Neural progenitor cell (in vitro differentiated cells): ENCODE measurements around the gene COL8A1.

Source experiments
- EZH2 ChIP-seq: fragments of 200-600 bp; sonication (generic); IDR thresholded peaks from 2 replicates; pipeline ENCODE4 v1.6.1; 2017; ENCODE audit warnings: antibody characterized with exemption, mild to moderate bottlenecking, moderate library complexity
- EZH2phosphoT487 ChIP-seq: fragments of 200-600 bp; sonication (generic); IDR thresholded peaks from 2 replicates; pipeline ENCODE4 v1.6.1; 2017; ENCODE audit warnings: antibody characterized with exemption
- TF ChIP-seq, protein P1 (sequence below): fragments of 200-600 bp; sonication (generic); IDR thresholded peaks from 2 replicates; pipeline ENCODE4 v1.5.1; 2017; ENCODE audit warnings: antibody characterized with exemption, mild to moderate bottlenecking

DNA sequence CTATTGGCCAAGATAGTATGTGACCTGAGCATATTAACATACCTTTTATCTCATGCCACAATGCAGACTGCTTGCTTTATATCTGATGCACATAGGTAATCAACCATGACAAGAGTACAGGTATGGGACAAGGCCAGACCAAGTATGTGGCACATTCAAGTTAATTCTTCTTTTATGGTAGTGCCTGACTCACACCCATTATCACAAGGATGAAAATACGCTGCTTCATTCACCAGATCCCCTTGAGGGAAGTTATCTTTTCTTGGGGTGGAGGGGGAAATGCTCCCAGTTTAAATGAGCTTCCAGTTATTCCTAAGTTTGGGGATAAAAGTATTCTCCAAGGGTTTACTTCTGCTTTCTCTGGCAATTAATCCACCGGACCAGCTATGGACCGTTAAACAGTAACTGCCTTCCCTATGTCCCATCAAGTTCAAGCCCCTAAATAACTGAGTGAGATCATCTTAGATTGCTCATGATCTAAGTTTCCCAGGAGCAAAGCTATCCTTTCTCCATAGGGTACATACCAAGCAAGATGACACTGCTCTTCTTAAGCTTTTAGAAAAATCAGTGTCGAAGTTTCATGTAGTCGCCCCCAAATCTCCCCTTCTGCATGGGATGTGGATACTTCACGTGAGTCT, 1.9 kb downstream of the COL8A1 start:
- TF ChIP-seq EZH2 (no peak), EZH2phosphoT487 (no peak)
- TF ChIP-seq, protein P1, sequence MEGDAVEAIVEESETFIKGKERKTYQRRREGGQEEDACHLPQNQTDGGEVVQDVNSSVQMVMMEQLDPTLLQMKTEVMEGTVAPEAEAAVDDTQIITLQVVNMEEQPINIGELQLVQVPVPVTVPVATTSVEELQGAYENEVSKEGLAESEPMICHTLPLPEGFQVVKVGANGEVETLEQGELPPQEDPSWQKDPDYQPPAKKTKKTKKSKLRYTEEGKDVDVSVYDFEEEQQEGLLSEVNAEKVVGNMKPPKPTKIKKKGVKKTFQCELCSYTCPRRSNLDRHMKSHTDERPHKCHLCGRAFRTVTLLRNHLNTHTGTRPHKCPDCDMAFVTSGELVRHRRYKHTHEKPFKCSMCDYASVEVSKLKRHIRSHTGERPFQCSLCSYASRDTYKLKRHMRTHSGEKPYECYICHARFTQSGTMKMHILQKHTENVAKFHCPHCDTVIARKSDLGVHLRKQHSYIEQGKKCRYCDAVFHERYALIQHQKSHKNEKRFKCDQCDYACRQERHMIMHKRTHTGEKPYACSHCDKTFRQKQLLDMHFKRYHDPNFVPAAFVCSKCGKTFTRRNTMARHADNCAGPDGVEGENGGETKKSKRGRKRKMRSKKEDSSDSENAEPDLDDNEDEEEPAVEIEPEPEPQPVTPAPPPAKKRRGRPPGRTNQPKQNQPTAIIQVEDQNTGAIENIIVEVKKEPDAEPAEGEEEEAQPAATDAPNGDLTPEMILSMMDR: no peak
